Measurements from ENCODE around the gene SPEG.

DNA sequence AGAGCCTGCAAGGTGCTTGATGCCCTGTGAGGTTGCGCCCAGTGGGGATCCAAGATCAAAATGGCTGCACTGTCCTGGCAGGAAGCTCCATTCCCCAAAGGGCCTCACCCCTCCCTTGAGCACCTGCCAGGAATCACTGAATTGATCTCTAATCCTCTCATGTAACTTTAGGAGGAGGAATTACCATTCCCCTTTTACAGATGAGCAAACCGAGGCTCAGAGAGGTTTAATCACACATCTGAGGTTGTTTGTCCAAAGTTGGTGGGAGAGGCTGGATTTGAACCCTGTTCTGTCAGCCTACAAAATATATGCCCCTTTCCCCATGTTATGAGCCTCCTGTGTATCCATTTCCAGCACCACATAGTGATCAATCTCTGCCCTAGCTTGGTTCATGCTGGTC lies 90.2 kb downstream of the SPEG start:
- TF ChIP-seq, protein P1, sequence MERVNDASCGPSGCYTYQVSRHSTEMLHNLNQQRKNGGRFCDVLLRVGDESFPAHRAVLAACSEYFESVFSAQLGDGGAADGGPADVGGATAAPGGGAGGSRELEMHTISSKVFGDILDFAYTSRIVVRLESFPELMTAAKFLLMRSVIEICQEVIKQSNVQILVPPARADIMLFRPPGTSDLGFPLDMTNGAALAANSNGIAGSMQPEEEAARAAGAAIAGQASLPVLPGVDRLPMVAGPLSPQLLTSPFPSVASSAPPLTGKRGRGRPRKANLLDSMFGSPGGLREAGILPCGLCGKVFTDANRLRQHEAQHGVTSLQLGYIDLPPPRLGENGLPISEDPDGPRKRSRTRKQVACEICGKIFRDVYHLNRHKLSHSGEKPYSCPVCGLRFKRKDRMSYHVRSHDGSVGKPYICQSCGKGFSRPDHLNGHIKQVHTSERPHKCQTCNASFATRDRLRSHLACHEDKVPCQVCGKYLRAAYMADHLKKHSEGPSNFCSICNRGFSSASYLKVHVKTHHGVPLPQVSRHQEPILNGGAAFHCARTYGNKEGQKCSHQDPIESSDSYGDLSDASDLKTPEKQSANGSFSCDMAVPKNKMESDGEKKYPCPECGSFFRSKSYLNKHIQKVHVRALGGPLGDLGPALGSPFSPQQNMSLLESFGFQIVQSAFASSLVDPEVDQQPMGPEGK (CRISPR knock-in tag; IDR thresholded peaks at IDR 0.05; ENCODE audit: borderline replicate concordance), result no peak
- TF ChIP-seq ARNTL (CRISPR knock-in tag; IDR thresholded peaks at IDR 0.05; ENCODE audit: borderline replicate concordance, low read depth) (no peak), CSDC2 (CRISPR knock-in tag; IDR thresholded peaks at IDR 0.05) (no peak), ZFP30 (CRISPR knock-in tag; IDR thresholded peaks at IDR 0.05) (no peak), GLIS3 (CRISPR knock-in tag; IDR thresholded peaks at IDR 0.05) (no peak)

Measured in SK-N-SH treated with all-trans-retinoic acid at 6 μM for 48 hours (cell line).